ENCODE measurements around the gene TMEM87B.

Gene TMEM87B

DNA sequence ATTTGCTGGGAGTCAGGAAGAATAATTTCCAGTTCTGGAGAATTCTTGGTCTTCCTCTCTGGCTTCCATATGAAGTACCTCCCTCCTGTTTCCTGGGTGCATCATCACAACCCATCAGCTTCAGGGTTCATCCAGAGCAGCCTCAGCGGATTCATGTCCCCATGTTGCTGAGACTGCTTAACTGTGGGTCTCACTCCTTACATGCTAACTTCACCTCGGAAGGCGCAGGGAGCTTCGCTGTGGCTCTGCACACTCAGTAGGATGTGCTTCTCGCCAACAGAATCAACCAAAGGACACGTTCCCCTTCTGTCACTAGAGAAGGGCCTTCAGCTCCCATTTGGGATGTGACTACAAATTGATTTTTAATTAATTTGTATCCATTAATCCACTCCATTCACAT, 107.3 kb downstream of the TMEM87B start:
- DNase-seq: no peak
- no peak for TF ChIP-seq GATA1 (IDR thresholded peaks at IDR 0.05; ENCODE audit: low read depth, low read length)
- TF ChIP-seq POLR2A (IDR thresholded peaks at IDR 0.05; ENCODE audit: low read length): no peak

DNA sequence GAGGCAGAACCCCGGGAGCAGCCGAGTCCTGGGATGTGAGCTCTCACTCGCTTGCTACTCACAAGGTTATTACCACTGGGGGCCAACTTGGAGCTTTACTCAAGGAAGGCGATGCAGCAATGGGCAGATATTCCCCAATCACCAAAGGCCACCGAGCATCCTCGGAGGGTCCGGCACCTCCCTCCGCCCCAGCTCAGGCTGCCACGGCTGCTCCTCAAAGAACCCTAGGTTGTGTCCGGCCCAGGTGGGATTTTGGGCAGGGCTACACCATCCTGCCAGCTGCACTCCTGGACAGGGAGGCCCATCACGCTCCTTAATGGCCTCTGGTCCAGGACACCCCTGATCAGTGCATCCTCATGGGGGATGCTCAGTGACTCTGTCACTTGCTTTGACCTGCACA, 107.9 kb downstream of the TMEM87B start:
- TF ChIP-seq POLR2A (IDR thresholded peaks at IDR 0.05; ENCODE audit: low read length): no peak
- no peak for TF ChIP-seq GATA1 (IDR thresholded peaks at IDR 0.05; ENCODE audit: low read depth, low read length)
- no peak for DNase-seq

DNA sequence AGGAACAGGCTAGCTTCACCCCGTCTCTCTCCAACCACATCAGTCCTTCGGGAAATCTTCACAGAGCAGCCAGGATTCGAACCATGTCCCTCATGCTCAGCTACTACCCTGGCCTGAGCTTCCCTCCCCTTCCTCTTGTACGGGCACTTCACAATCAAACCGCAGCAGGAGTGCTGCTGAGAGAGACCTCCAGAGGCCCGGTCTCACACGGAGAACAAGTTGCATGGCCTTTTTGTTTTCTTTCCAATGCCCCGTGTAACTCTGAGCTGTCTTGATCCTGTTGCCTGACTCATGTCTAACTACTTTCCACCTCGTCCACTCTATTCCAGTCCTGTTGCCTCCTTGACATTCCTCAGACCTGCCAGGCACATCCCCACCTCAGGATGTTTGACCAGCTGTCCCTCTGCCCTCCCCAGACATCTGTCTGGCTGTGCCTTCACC, 108.5 kb downstream of the TMEM87B start:
- DNase-seq: no peak
- TF ChIP-seq POLR2A (IDR thresholded peaks at IDR 0.05; ENCODE audit: low read length): no peak
- TF ChIP-seq GATA1 (IDR thresholded peaks at IDR 0.05; ENCODE audit: low read depth, low read length): no peak

DNA sequence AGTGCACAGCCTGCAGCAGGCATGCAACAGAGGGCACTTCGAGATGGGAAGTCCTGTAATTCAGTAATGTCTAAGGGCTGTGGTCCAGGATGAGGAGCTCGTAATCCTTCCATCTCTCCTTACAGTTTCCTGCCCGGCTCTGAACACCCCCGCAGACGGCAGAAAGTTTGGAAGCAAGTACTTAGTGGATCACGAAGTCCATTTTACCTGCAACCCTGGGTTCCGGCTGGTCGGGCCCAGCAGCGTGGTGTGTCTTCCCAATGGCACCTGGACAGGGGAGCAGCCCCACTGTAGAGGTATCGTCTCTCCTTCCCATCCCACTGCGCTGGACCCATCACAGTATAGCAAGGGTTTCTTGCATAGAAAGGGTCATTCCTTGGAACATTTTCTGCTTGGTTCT, 109.8 kb downstream of the TMEM87B start:
- no peak for DNase-seq
- TF ChIP-seq GATA1 (IDR thresholded peaks at IDR 0.05; ENCODE audit: low read depth, low read length) (no peak), POLR2A (IDR thresholded peaks at IDR 0.05; ENCODE audit: low read length) (no peak)

DNA sequence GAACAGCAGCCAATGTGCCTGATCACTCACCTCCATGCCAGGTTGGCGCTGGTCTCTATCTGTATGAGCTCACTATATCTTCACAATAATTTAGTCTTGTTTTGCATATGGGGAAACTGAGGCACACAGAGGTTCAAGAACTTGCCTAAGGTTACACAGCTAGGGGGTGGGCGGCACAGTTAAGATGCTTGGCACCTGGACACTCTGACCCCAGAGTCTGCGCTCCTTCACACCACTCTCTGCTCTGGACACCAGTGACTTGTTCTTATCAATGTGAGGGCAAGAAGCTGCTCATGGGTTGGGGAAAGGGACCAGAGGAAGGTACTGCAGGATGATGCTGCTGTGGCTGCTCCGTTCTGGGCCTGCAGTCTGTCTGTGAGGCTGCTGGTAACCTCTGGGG, 110.2 kb downstream of the TMEM87B start:
- no peak for TF ChIP-seq GATA1 (IDR thresholded peaks at IDR 0.05; ENCODE audit: low read depth, low read length)
- TF ChIP-seq POLR2A (IDR thresholded peaks at IDR 0.05; ENCODE audit: low read length): no peak

DNA sequence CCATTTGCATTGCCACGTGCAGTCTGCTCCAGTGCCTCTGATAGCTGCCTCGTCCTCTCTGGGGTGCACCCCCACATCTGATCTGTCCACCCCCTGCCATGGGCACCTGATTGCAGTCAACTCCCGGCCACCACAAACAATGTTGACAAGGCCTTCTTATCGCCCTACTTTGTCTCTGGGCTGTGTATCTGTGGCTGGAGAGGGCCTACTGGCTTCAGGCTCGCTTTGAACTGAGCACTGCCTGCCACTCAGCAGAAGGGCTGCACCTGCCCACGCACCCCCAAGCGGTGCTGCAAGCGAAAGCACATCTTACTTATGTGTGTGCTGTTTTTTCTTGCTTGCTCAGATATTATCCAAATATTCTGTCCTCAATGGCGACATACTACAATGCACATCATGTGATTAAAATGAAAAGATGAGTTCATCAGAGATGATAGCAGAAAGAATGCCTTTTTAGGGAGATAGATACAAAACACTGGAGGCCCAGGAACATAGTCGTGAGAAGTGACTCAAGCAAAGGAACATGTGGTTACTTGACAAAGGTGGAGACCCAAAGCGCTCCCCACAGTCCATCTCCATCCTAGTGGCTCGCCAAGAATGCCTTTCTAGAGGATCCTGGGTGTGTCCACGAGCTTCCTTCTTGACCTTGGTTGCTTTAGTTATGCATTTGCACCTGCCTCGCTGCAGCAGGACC, 111.9 kb downstream of the TMEM87B start:
- DNase-seq: no peak
- no peak for TF ChIP-seq GATA1 (IDR thresholded peaks at IDR 0.05; ENCODE audit: low read depth, low read length)
- TF ChIP-seq POLR2A (IDR thresholded peaks at IDR 0.05; ENCODE audit: low read length): no peak

More for the DNA sequence above, 110.2 kb downstream of the TMEM87B start:
- DNase-seq: no peak

DNA sequence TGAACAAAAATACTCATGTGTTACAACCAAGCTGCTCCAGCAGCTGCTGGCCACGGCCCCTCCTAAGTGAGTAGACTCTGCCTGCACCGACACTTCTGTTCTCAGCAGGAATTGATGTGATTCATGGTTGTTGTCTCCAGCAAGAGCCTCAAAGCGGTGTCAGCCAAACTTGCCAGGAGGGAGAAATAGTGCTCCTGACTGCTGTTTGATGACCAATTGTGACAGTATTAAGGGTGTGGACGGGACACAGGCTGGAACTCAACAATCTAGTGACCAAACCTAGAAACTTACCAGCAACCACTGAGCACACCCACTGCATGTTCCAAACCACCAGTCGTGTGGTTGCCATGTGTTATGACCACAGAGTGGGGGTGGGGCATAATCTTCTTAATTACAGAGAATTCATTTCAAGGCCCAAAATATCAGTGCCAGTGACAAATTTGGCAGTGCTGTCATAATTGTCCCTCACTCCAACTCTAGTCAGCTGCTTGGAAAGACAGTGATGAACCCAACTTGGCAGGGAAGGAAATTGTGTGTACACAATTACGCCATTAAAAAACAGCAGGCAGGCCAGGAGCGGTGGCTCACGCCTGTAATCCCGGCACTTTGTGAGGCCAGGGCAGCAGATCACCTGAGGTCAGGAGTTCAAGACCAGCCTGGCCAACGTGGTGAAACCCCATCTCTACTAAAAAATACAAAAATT, 113.5 kb downstream of the TMEM87B start:
- no peak for DNase-seq
- TF ChIP-seq GATA1 (IDR thresholded peaks at IDR 0.05; ENCODE audit: low read depth, low read length) (no peak), POLR2A (IDR thresholded peaks at IDR 0.05; ENCODE audit: low read length) (no peak)
